H1 (cell line): ENCODE data around the gene AGO3. TPM values are rescaled to one million over a fixed set of nuclear protein-coding genes. Genes with fewer than 3 reads are reported as not detected.

ENCODE experiments used
- ASH2L ChIP-seq: fragments of 200-600, 300-600 bp; sonication (generic); IDR thresholded peaks from one replicate; pipeline ENCODE4 v1.7.1; 2017; ENCODE audit warnings: low read length
- ATF3 ChIP-seq: IDR thresholded peaks from 2 replicates; pipeline ENCODE4 v1.6.1; 2011; ENCODE audit warnings: low read depth, mild to moderate bottlenecking, low read length; ENCODE audit not compliant: insufficient read depth
- BACH1 ChIP-seq: IDR thresholded peaks from 2 replicates; pipeline ENCODE4 v1.6.1; 2012; ENCODE audit warnings: low read length, improper control_type of control experiment
- EZH2 ChIP-seq: fragments of 200-600 bp; sonication (generic); IDR thresholded peaks from 2 replicates; pipeline ENCODE4 v1.7.1; 2012; ENCODE audit warnings: low read depth, mild to moderate bottlenecking, moderate library complexity, low read length, inconsistent platforms; ENCODE audit not compliant: severe bottlenecking
- GABPA ChIP-seq: IDR thresholded peaks from 2 replicates; pipeline ENCODE4 v1.6.1; 2011; ENCODE audit warnings: mild to moderate bottlenecking, low read length, moderate library complexity, borderline replicate concordance; ENCODE audit not compliant: insufficient read depth
- JUN ChIP-seq: IDR thresholded peaks from 2 replicates; pipeline ENCODE4 v1.6.1; 2011; ENCODE audit warnings: low read depth, mild to moderate bottlenecking, improper control_type of control experiment, low read length
- JUND ChIP-seq: IDR thresholded peaks from 2 replicates; pipeline ENCODE4 v1.6.1; 2011; ENCODE audit warnings: mild to moderate bottlenecking, improper control_type of control experiment, low read length
- KDM1A ChIP-seq: fragments of 200-600, 300-600 bp; sonication (generic); IDR thresholded peaks from 2 replicates; pipeline ENCODE4 v1.7.1; 2016; ENCODE audit warnings: mild to moderate bottlenecking, low read length, borderline replicate concordance
- KDM5A ChIP-seq: fragments of 200-600 bp; IDR thresholded peaks from 2 replicates; pipeline ENCODE4 v1.7.1; 2012; ENCODE audit warnings: mild to moderate bottlenecking, low read length, inconsistent platforms, mixed read lengths
- MAFK ChIP-seq: IDR thresholded peaks from 2 replicates; pipeline ENCODE4 v1.6.1; 2012; ENCODE audit warnings: low read depth, mild to moderate bottlenecking, improper control_type of control experiment, low read length
- MAX ChIP-seq: IDR thresholded peaks from 2 replicates; pipeline ENCODE4 v1.6.1; 2012; ENCODE audit warnings: inconsistent platforms
- NANOG ChIP-seq: IDR thresholded peaks from 2 replicates; pipeline ENCODE4 v1.6.1; 2011; ENCODE audit warnings: low read length, low read depth, mild to moderate bottlenecking, inconsistent platforms; ENCODE audit not compliant: insufficient read depth, poor library complexity, severe bottlenecking
- POLR2AphosphoS5 ChIP-seq: IDR thresholded peaks from 2 replicates; pipeline ENCODE4 v1.6.1; 2011; ENCODE audit warnings: low read depth, low read length
- POU5F1 ChIP-seq: IDR thresholded peaks from 2 replicates; pipeline ENCODE4 v1.6.1; 2011; ENCODE audit warnings: low read depth, mild to moderate bottlenecking, low read length, moderate library complexity
- RBBP5 ChIP-seq: IDR thresholded peaks from 2 replicates; pipeline ENCODE4 v1.7.1; 2012; ENCODE audit warnings: low read depth, mild to moderate bottlenecking, inconsistent platforms, low read length, moderate library complexity, borderline replicate concordance
- RNF2 ChIP-seq: fragments of 200-900, 300-1000 bp; sonication (generic); IDR thresholded peaks from 2 replicates; pipeline ENCODE4 v1.7.1; 2016; ENCODE audit warnings: borderline replicate concordance, low read depth, mild to moderate bottlenecking, antibody characterized with exemption, low read length; ENCODE audit not compliant: poor library complexity, severe bottlenecking; ENCODE audit errors: missing control alignments
- RXRA ChIP-seq: IDR thresholded peaks from 2 replicates; pipeline ENCODE4 v1.6.1; 2011; ENCODE audit warnings: low read depth, mild to moderate bottlenecking, low read length, moderate library complexity; ENCODE audit not compliant: insufficient read depth
- SIN3A ChIP-seq, 2 experiments: IDR thresholded peaks in 1 of 2; conservative IDR thresholded peaks in 1 of 2; 2 replicates each; pipeline ENCODE4 v1.6.1; 2011 to 2012; ENCODE audit warnings: low read length in 2 of 2, improper control_type of control experiment in 1 of 2, low read depth in 1 of 2, mild to moderate bottlenecking in 1 of 2
- SIX5 ChIP-seq: IDR thresholded peaks from 2 replicates; pipeline ENCODE4 v1.6.1; 2011; ENCODE audit warnings: mild to moderate bottlenecking, low read depth, low read length
- SRF ChIP-seq: IDR thresholded peaks from 2 replicates; pipeline ENCODE4 v1.6.1; 2011; ENCODE audit warnings: mild to moderate bottlenecking, low read depth, low read length, moderate library complexity
- SUZ12 ChIP-seq: fragments of 200-600 bp; sonication (generic); IDR thresholded peaks from 2 replicates; pipeline ENCODE4 v1.6.1; 2012; ENCODE audit warnings: mild to moderate bottlenecking, inconsistent platforms, low read length, moderate library complexity, mixed read lengths
- TAF1 ChIP-seq: IDR thresholded peaks from 2 replicates; pipeline ENCODE4 v1.6.1; 2011; ENCODE audit warnings: mild to moderate bottlenecking, low read depth, low read length
- ZNF274 ChIP-seq: IDR thresholded peaks from 2 replicates; pipeline ENCODE4 v1.7.0; 2012; ENCODE audit warnings: low read length, borderline replicate concordance; ENCODE audit errors: extremely low read depth
- polyA plus RNA-seq, 7 experiments: library from polyadenylated mRNA; depleted of rRNA in 3 of 7; stranded (reverse) in 5 of 7; unstranded in 2 of 7; fragments of >200 nt in 5 of 7; fragments of 200-250 nt in 2 of 7; gene quantifications; 1 replicate in 5 of 7; 2 replicates in 1 of 7; 4 replicates in 1 of 7; pipeline versions ENCODE4 v1.2.1 to v1.2.3, GENCODE V29; 2011 to 2013; ENCODE audit warnings: missing spikeins in 2 of 7, mixed read lengths in 2 of 7
- total RNA-seq: library from RNA; stranded (reverse); fragmentation: NEBNext Ultra II Directional; extraction: Animal tissue kit (Norgen Biotek cat#: 25700); gene quantifications from 2 replicates; pipeline ENCODE4 v1.2.1, GENCODE V29; 2021

Gene AGO3
- total and polyA plus RNA-seq, 2 of the 8 experiments (the other 6 are each of a cell fraction or from before 2014, with no cell fraction given), result 10.7 to 26.4 TPM

GRCh38 chr1:36088577-36089392 lies 157.9 kb downstream of the AGO3 start, which contains the start of gene ADPRS (continued):
- no peak for TF ChIP-seq KDM1A
- peak; percentile 98 for TF ChIP-seq GABPA
- no peak; the same call in 1 of the 2 replicates for TF ChIP-seq JUND
- no peak for TF ChIP-seq BACH1
- TF ChIP-seq NANOG, result no peak
- TF ChIP-seq ASH2L, result peak; percentile 99
- TF ChIP-seq SIX5, result 0 out of 2 replicates have a peak, but pooled peaks have one; percentile 8
- peak; percentile 83 for TF ChIP-seq MAX
- no peak for TF ChIP-seq SUZ12
- no peak for TF ChIP-seq POU5F1
- peak; percentile 70 for TF ChIP-seq SRF
- TF ChIP-seq MAFK, result no peak
- TF ChIP-seq KDM5A, result peak; percentile 95
- no peak for TF ChIP-seq JUN
- no peak for TF ChIP-seq RXRA
- TF ChIP-seq ATF3, result peak; percentile 55
- TF ChIP-seq RNF2, result no peak
- peak; percentile 99 for TF ChIP-seq RBBP5
- TF ChIP-seq SIN3A (conservative IDR thresholded peaks at IDR 0.05 in 1 of 2, IDR thresholded peaks at IDR 0.05 in 1 of 2; ENCODE audit: low read depth in 1 of 2, low read length in 2 of 2), result peak; percentile 86 to 94; a peak in 3 of 4 replicates
- TF ChIP-seq EZH2, result no peak
- TF ChIP-seq TAF1, result peak; percentile 99
- TF ChIP-seq POLR2AphosphoS5, result peak; percentile 97
- no peak for TF ChIP-seq ZNF274
